ENCODE results near the gene FEZ2.

GRCh38 chr2:36578343-36579296 lies 19.3 kb downstream of the FEZ2 start:
- TF ChIP-seq CTCF (optimal IDR thresholded peaks at IDR 0.05 in 1 of 3, IDR thresholded peaks at IDR 0.05 in 1 of 3, conservative IDR thresholded peaks at IDR 0.05 in 1 of 3; ENCODE audit: extremely low read depth in 1 of 3, insufficient read depth in 2 of 3, low read length in 3 of 3) (no peak), EZH2 (IDR thresholded peaks at IDR 0.05; ENCODE audit: low read length) (no peak)
